Activated T-helper 17 cell treated with anti-CD3 and anti-CD28 coated beads, Interleukin-2, amount 50 U/mL, for 72 hours (primary cell): ENCODE measurements around the gene HADHB. TPM values are rescaled to one million over a fixed set of nuclear protein-coding genes. Genes with fewer than 3 reads are reported as not detected.
"Not testable (repeated sequence)": the region's sequence is repeated elsewhere in the genome, so short reads cannot be mapped to it uniquely, and the experiment has no call there.

Source experiments
- ATAC-seq: fragments of 150-1000 bp; cut with Tn5 transposase; replicated peaks from 2 replicates; pipeline ENCODE4 v1.10.0; 2021; ENCODE audit warnings: mild to moderate bottlenecking, moderate library complexity
- H3K27ac Mint-ChIP-seq: one replicate; pipeline ENCODE4 v1.8.0; 2022; ENCODE audit warnings: mixed read lengths
- H3K27me3 Mint-ChIP-seq: one replicate; pipeline ENCODE4 v1.8.0; 2022; ENCODE audit warnings: mixed read lengths
- H3K36me3 Mint-ChIP-seq: one replicate; pipeline ENCODE4 v1.8.0; 2022; ENCODE audit warnings: low read depth, mild to moderate bottlenecking, mixed read lengths
- H3K4me1 Mint-ChIP-seq: one replicate; pipeline ENCODE4 v1.8.0; 2022; ENCODE audit warnings: mixed read lengths
- H3K4me3 Mint-ChIP-seq: one replicate; pipeline ENCODE4 v1.8.0; 2022; ENCODE audit warnings: mild to moderate bottlenecking, mixed read lengths
- H3K9me3 Mint-ChIP-seq: one replicate; pipeline ENCODE4 v1.8.0; 2022; ENCODE audit warnings: mixed read lengths
- total RNA-seq, 2 donors: library from RNA; stranded (reverse); gene quantifications; one replicate each; pipeline ENCODE4 v1.2.3, GENCODE V29; 2022

The HADHB gene
- total RNA-seq, 2 donors from 2014 or later = 86.2 to 87.0 TPM

- not testable (repeated sequence) for H3K27ac Mint-ChIP-seq, H3K27me3 Mint-ChIP-seq, H3K4me3 Mint-ChIP-seq, H3K4me1 Mint-ChIP-seq, H3K36me3 Mint-ChIP-seq, ATAC-seq, H3K9me3 Mint-ChIP-seq
Measured at GRCh38 chr2:26324479-26324878, 79.7 kb downstream of the HADHB start.

GRCh38 chr2:26324903-26325302 lies 80.2 kb downstream of the HADHB start:
- Mint-ChIP-seq H3K9me3 (no peaks in the 10 kb centered on the region), H3K27me3 (no peaks in the 10 kb centered on the region), H3K27ac (no peak overlapping the region), H3K4me3 (no peak overlapping the region), H3K4me1 (peaks cover 3% of the 10 kb centered on the region), H3K36me3 (no peaks in the 10 kb centered on the region)
- ATAC-seq = no peak

GRCh38 chr2:26325851-26326250 lies 81.1 kb downstream of the HADHB start:
- Mint-ChIP-seq H3K4me1 (peaks cover 7% of the 10 kb centered on the region), H3K27ac (peak overlapping the region; percentile 67)

GRCh38 chr2:26326514-26326913 lies 81.8 kb downstream of the HADHB start:
- no peak overlapping the region for H3K4me3 Mint-ChIP-seq
- no peaks in the 10 kb centered on the region for H3K27me3 Mint-ChIP-seq
- H3K4me1 Mint-ChIP-seq = peaks cover 7% of the 10 kb centered on the region
- no peaks in the 10 kb centered on the region for H3K36me3 Mint-ChIP-seq
- H3K27ac Mint-ChIP-seq = peak overlapping the region; percentile 67
- ATAC-seq = peak; percentile 52
- H3K9me3 Mint-ChIP-seq = no peaks in the 10 kb centered on the region

More at GRCh38 chr2:26325851-26326250, 81.1 kb downstream of the HADHB start:
- no peaks in the 10 kb centered on the region for H3K27me3 Mint-ChIP-seq
- no peak overlapping the region for H3K4me3 Mint-ChIP-seq
- H3K36me3 Mint-ChIP-seq = no peaks in the 10 kb centered on the region
- H3K9me3 Mint-ChIP-seq = no peaks in the 10 kb centered on the region
- peak; percentile 37 for ATAC-seq

- H3K9me3 Mint-ChIP-seq = no peaks in the 10 kb centered on the region
- no peak for ATAC-seq
- H3K36me3 Mint-ChIP-seq = no peaks in the 10 kb centered on the region
- H3K4me3 Mint-ChIP-seq = no peak overlapping the region
- peaks cover 7% of the 10 kb centered on the region for H3K4me1 Mint-ChIP-seq
- no peak overlapping the region for H3K27ac Mint-ChIP-seq
- no peaks in the 10 kb centered on the region for H3K27me3 Mint-ChIP-seq
Measured at GRCh38 chr2:26327291-26328272, 82.8 kb downstream of the HADHB start.

- ATAC-seq, H3K36me3 Mint-ChIP-seq, H3K4me1 Mint-ChIP-seq, H3K4me3 Mint-ChIP-seq, H3K9me3 Mint-ChIP-seq, H3K27me3 Mint-ChIP-seq, H3K27ac Mint-ChIP-seq: not testable (repeated sequence)
Measured at GRCh38 chr2:26329083-26329482, 84.3 kb downstream of the HADHB start.

- H3K27ac Mint-ChIP-seq = no peak overlapping the region
- H3K36me3 Mint-ChIP-seq = no peaks in the 10 kb centered on the region
- H3K4me3 Mint-ChIP-seq = peak overlapping the region; percentile 18
Measured at GRCh38 chr2:26330114-26330549, 85.4 kb downstream of the HADHB start.

GRCh38 chr2:26330604-26331003 lies 85.9 kb downstream of the HADHB start:
- peaks cover 7% of the 10 kb centered on the region for H3K4me1 Mint-ChIP-seq
- ATAC-seq = no peak

More at GRCh38 chr2:26330114-26330549, 85.4 kb downstream of the HADHB start:
- ATAC-seq = peak; percentile 94
- H3K9me3 Mint-ChIP-seq = no peaks in the 10 kb centered on the region
- H3K27me3 Mint-ChIP-seq = no peaks in the 10 kb centered on the region
- peaks cover 7% of the 10 kb centered on the region for H3K4me1 Mint-ChIP-seq

GRCh38 chr2:26331321-26331720 lies 86.6 kb downstream of the HADHB start:
- not testable (repeated sequence) for ATAC-seq, H3K4me3 Mint-ChIP-seq, H3K9me3 Mint-ChIP-seq, H3K27me3 Mint-ChIP-seq, H3K27ac Mint-ChIP-seq, H3K36me3 Mint-ChIP-seq
- H3K4me1 Mint-ChIP-seq = peaks cover 12% of the 10 kb centered on the region

More at GRCh38 chr2:26330604-26331003, 85.9 kb downstream of the HADHB start:
- H3K27ac Mint-ChIP-seq = no peak overlapping the region
- H3K4me3 Mint-ChIP-seq = no peak overlapping the region
- H3K27me3 Mint-ChIP-seq = no peaks in the 10 kb centered on the region
- no peaks in the 10 kb centered on the region for H3K9me3 Mint-ChIP-seq
- no peaks in the 10 kb centered on the region for H3K36me3 Mint-ChIP-seq

- no peaks in the 10 kb centered on the region for H3K27me3 Mint-ChIP-seq
- ATAC-seq = no peak
- H3K4me1 Mint-ChIP-seq = peaks cover 12% of the 10 kb centered on the region
Measured at GRCh38 chr2:26333293-26333692, 88.6 kb downstream of the HADHB start.

GRCh38 chr2:26335231-26335630 lies 90.5 kb downstream of the HADHB start:
- Mint-ChIP-seq H3K27ac (no peak overlapping the region), H3K27me3 (no peaks in the 10 kb centered on the region), H3K4me3 (no peak overlapping the region), H3K4me1 (peaks cover 6% of the 10 kb centered on the region), H3K36me3 (no peaks in the 10 kb centered on the region), H3K9me3 (no peaks in the 10 kb centered on the region)
- no peak for ATAC-seq

More at GRCh38 chr2:26333293-26333692, 88.6 kb downstream of the HADHB start:
- Mint-ChIP-seq H3K36me3 (no peaks in the 10 kb centered on the region), H3K4me3 (no peak overlapping the region), H3K9me3 (no peaks in the 10 kb centered on the region), H3K27ac (no peak overlapping the region)

- Mint-ChIP-seq H3K36me3 (no peaks in the 10 kb centered on the region), H3K4me1 (peaks cover 5% of the 10 kb centered on the region), H3K27me3 (no peaks in the 10 kb centered on the region), H3K4me3 (no peak overlapping the region), H3K27ac (no peak overlapping the region), H3K9me3 (no peaks in the 10 kb centered on the region)
- peak; percentile 80 for ATAC-seq
Measured at GRCh38 chr2:26336719-26337118, 92.0 kb downstream of the HADHB start.

- Mint-ChIP-seq H3K27me3 (no peaks in the 10 kb centered on the region), H3K9me3 (no peaks in the 10 kb centered on the region), H3K4me3 (no peak overlapping the region), H3K27ac (no peak overlapping the region), H3K4me1 (peaks cover 5% of the 10 kb centered on the region), H3K36me3 (no peaks in the 10 kb centered on the region)
- ATAC-seq = no peak
Measured at GRCh38 chr2:26337298-26337697, 92.6 kb downstream of the HADHB start.
